Stimulated activated CD4-positive, alpha-beta T cell treated with anti-CD3 and anti-CD28 coated beads, TNF-alpha, amount 100 ng/mL, for 4 hours (primary cell): Measurements from ENCODE around the gene SCEL.

Experiments used
- DNase-seq, 3 experiments: peaks; one replicate each; pipeline ENCODE4 v3.0.0-alpha.2; 2020; ENCODE audit warnings: low read depth in 3 of 3

Gene SCEL

DNA sequence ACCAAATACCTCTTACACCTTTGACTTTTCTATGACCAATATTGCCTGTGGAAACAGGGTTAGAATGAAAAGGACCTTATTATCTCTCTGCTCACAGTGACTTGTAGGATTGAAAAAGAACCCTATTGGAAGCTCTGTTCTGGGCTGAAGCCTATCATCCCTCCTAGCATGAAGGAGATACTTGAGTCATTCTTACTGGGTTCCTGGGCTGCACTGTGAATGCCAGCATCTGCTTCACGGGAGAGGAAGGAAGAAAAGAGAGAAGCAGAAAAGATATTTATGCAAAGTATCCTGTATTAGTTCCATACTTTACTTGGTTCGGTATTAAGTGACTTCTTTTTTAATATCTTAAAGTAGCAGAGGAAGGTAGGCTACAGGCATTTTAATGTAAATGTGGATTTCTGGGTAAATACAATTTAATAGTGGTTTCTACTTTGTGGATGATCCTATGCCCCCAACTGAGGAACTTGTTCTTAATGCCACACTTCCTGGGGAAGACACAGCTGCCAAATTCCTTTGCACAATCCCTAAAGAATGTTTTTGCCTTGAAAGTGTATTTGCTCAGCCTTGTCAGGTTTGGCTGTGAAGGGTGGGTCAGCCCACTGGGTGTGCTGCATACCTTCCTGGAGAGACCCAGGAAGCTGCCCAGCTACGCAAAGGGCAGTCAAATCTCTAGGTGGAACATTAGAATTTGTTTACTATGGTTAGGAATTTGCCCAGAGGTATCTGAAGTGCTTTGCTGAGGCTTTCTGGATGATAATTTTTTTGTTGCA is 13.7 kb upstream of the SCEL start:
- DNase-seq: no peak

DNA sequence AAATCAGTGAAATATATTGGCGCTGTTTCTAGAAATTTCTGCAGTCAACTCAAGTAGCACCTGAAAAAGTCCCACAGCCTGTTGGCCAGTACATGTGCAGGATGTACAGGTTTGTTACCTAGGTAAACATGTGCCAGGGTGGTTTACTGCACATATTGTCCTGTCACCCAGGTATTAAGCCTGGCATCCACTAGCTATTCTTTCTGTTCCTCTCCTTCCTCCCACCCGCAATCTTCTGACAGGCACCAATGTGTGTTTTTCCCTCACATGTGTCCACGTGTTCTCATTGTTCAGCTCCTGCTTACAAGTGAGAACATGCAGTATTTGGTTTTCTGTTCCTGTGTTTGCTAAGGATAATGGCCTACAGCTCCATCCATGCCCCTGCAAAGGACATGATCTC is 13.1 kb upstream of the SCEL start:
- no peak for DNase-seq

DNA sequence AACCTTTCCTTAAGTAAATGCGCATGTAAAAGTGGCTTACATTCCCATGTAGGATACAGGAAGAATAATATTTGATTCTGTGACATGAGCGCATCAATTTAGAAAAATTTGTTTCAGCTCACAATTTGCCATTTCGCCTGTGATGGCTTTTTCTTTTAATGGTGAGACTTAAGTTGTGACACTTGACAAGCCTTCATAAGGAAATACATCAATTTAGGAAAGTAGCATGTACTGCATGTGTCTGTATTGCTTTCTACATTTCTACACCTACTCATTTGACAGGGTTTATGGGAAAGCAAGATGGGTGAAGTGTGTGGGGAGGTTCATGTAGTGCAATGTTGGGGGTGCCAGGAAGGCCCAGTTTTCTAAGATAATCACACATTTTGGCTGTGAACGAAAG is 12.1 kb upstream of the SCEL start:
- DNase-seq: no peak

DNA sequence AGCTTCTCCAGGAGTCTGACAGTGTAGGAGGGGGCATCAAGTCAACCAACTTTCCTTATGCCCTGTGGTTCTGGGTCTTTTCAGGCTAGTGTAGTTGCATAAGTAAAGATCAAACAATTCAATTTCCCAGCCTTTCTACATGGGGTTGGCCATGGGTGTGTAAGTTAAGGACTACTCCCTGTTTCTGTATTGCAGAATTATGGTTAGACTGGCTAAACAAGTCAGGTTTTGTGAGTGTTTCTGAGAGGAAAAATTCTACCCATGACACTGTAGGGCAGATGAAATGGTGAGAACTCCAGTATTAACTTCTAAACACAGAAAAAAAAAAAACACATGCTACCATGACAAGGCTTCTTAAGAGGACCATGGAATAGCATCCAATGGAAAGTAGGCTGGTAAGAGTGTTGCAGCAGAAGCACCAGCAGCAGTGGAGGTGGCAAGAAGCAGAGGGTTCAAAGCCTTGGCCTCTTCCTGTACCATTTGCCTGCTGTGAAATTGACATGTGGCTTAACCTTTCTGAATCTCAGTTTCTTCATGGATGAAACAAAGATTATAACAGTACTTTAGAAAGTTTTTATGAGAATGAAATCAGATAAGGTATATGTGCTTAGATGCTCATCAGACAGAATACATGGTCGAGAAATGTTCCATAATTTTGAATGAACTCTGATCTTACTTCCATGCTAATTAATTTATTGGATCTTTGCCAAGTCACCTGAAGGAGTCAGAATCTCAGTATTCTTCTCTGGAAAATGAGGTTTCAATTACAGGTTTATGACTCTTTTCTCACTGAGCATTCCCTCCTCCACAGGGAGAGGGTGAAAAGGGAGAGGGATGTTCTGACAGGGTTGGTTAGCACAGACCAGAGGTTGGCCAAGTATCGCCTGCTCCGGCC is 11.4 kb upstream of the SCEL start:
- no peak for DNase-seq

DNA sequence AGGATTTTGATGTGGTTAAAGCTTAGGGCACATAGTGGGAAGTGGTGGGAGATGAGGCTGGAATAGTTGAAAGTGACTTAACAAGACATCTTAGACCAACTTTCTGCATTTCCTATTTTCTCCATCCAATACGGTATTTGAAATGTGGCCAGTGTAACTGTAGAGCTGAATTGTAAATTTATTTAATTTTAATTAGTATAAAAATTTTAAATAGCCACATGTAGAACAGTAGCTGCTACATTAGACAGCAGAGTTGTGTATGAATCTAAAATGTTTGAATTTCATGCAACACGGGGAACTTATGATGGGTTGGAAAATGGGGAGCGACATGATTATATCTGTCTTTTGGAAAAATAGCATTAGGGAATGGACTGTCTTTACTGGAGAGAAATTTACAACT is 7.1 kb upstream of the SCEL start:
- DNase-seq: no peak

DNA sequence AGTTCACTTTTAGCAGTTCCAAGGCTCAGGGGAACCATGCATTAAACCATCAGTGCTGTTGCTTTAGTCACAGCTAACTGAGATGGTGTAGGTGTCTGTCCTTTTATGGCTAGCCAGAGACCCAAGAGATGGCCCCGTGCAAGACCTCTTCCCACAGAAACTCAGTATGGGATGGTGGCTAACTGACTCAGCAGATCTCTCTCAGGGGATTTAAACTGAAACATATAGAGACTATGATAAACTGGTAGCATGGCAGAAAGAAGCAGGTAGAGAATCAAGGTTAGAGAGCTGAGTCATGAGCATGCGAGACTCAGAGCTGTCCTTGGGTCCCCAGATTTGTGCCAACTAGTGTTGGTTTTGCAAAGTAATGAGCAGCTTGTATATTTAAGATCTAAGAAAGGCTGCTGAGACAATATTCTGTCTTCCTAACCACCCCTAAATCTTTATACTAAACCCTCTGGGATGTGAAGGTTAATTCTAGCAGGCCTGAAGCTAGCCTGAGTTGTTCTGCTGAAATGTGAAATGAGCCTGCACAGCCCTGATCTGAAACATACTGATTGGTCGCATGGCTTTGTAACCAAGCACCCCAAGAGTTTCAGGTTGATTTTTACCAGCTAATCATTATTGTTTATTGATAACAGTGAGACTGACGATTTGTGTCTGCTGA is 6.5 kb upstream of the SCEL start:
- no peak for DNase-seq

DNA sequence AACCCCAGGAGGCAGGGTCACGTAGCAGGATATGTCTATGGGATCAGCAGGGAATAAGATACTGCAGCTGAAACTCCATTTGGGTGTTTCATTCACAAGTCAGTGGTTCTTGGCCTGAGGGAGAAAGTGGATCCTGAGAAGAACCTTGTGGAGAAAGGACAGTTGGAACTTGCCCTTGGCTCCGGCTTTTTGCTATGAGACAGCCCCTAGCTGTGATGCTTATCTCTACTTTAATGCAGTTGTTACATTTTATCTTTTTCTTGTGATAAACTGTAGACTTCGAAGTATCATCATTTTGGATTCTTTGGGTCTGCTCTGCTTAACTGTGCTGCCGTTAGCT is 6.0 kb upstream of the SCEL start:
- no peak for DNase-seq

DNA sequence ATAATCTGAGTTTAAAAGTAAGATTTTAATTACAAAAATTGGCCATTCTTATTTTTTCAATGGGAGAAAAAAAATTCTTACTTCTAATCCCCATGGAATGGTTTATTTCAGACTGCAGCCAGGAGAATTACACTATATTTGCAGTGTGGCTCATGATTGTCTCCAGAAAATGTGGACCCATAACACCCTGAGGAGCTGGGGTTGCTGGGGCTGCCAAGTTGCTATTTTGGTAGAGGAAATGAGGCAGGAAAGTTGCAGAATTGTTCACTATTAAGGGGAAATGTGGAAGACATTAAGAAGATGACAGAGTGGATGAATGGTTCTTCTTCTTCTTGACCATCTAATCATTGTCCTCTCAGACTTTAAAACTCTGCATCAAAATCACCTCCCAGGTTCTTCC is 4.6 kb upstream of the SCEL start:
- DNase-seq: no peak

DNA sequence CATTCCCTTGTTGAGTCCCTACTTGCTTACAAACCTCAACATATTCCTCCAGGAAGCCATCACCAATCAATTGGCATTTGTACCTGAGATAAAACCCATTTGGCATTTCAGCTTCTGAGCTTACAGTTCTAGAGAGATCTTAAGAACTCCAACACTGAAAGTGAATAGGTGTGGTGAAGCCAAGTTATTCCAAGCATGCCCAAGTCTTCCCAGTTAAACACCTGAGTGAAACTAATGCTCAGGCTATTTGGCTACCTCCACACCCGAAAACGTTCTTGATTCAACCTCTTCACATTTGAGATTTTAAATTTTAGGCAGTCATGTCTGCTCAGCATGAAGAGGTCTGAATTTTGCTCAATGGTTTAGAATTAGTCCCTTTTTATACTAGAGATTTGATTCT is 2.5 kb upstream of the SCEL start:
- DNase-seq: no peak

DNA sequence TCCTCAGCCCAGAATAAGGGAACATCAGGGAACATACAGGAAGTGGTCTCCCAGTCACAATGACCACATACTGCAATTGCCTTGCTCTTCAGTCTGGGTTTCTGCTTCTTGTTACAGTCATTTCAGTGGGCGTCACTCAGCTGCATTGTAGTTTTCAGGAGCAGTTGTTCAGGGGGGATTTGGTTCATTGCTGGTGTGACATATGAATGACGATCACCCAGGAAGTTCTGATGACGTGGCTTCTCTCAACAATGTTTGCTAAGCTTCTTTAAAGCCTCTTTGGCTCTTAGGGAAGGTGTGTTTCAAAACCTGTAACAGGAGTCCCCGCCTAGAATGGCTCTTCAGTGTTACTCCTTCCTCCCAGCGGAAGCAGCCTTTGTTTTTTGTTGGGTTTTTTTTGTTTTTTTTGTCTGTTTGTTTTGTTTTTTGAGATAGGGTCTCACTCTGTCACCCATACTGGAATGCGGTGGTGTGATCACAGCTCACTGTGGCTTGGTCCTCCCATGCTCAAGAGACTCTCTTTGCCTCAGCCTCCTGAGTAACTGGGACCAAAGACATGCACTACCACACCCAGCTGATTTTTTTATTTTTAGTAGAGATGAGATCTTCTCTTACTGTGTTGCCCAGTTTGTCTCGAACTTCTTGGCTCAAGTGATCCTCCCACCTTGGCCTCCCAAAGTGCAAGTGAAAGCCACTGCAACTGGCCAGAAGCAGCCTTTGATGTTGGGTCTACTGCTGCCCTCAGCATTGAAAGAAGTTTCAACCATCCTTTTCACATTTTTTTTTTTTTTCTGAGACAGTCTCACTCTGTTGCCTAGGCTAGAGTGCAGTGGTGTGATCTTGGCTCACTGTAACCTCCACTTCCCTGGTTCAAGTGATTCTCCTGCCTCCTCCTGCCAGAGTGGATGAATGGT is 1.4 kb upstream of the SCEL start:
- DNase-seq: no peak

DNA sequence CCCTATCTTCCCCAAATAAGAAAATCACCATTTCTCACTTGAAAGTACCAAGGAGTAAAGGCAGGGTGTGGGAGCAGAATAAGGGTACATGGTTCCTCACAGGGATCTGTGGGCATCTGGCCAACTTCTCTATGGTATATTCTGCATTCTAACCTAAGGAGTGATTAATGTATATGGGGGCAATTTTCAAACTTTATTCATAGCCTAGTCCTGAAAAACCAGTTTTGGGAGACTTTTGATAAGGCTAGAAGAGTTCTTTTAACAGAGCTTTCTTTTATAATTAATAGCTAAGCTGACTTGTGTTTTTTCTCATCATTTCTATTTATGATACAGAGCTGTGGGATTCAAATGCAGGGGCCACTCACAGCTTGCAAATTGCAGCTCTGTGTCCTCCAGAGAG is 852 bp downstream of the SCEL start:
- no peak for DNase-seq

DNA sequence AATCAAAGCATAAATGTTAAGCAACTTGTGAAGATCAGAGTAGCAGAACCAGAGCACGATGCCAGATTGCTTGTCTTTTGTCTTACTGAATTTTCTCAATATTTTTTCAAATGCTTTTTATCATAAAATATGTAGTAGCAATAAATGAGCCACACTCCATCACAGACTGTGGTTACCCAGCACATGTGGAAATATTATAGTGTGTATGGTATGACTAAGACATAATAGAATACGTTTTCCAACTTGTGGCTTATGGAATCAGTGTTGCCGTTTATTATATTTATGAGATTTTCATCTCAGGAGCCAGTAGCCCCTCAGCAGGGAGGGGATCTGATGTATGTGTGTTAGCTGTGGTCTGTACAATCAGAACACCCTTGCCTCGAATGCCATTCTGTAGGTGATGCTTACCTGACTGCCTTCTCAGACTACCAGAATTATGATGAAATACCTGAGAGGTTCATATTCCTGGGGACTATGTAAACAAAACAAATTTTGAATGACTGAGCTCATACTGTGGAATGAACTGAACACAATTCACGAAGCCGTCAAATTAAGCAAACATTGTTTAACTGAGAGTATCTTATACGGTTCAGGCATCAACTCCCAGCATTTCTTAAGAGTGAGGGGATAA is 1.9 kb downstream of the SCEL start:
- DNase-seq: no peak

DNA sequence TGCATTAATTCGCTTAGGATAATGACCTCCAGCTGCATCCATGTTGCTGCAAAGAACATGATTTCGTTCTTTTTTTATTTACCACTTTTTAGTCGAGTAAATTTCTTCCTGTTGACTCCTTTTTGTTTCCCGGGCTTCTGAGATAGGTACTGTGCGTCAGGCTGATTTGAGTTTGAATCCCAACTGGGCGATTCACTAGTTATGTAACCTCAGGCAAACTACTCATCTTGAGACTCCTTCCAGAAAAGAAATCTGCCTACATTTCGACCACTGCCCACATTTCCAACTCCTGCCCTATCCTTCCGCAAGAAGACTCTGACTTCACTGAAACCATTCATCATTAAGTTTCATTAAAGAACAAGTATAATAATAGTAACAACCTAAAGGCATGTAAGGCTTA is 8.2 kb downstream of the SCEL start:
- no peak for DNase-seq

DNA sequence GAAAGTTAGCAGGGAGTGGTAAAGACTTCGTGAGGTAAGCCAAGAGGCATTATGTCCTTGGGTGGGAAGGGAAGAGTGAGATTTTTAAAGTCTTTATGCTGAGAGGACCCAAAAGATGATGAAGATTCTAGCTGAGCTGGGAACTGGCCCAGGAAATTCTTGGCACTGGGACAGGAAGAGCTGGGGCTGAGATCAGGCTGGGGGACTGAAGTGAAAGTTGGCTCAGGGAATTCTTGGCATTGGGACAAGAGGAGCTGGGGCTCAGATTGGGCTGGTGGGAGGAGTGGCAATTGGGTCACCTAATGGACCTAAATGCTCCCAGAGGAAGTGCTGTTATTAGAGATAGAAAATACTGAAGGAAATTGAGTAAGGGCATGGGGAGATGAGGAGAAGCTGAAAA is 8.8 kb downstream of the SCEL start:
- DNase-seq: no peak

DNA sequence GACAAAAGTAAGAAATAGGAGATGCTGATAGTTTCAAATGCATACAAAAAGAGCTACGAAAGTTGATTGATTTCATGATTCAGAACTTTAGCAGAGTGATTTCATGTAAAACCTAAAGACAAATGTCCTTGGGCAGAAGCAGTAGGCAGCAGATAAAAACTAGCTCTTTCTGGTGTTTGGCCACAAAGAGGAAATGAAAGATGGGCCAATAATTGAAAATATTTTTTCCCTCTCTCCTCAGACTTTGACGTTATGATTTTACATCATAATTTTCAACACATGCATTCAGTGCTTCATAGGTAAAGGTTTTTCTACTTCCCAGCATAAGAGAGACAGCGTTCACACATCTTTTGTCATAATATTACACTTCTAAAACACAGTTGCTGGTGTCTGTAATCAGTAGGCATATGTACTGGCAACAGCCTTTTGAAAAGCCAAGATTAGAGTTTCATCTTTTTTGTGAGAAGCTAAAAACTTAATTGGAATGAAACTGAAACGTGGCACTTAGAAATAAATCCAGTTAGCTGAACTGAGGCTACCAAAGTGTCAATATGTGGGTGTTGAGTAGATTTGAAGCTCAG is 9.3 kb downstream of the SCEL start:
- DNase-seq: no peak

DNA sequence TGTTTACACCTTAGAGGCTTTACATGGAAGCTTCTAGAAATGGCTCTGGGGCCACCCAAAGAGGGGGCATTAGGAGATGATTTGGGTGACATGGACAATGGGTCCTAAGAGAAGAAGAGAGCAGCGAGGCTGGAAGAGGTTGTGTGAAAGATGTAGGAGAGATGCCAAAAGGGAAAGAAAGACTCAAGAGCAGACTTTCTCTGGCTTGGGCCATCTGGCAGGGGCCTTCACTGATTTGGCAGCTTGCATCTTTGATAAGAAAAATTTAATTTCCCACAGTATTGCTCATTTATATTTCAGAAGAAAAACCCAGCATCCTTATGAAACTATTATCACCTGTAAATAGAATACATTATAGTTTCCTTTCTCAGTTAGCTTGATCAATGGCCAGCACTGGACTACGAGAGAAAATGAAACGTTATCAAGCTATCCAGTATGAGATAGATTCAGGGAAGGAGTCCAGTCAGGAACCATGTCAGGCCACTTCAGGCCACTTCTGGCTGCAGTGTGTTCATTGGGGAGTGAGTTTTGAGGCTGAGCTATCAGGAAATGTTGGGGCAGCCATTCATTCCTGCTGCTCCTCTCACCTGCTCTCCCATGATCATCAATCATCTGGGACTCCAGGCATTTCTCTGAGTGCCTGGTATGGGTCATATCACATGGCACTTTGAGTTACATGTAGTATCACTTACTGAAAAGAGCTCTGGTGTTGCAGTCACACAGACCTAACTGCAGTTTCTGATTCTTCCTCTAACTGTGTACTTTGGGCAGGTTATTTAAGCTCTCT is 10.3 kb downstream of the SCEL start:
- no peak for DNase-seq

DNA sequence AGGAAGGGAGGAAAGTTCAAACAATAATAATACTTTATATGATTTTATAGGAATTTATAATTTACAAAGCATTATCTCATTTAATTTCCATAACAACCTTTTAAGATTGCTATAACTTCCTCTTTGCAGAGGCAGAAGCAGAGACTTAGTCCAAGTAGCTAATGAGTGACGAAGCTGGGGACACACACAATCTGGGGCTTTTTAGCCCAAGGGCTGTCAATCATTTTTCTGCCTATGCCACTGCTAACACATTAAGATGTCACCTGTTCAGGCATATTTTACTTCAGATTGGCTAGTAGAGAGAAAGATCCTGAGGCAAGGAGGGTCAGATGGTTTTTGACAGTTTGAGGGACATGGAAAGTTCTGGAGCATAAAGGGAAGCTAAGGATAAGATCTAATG is 12.6 kb downstream of the SCEL start:
- no peak for DNase-seq

DNA sequence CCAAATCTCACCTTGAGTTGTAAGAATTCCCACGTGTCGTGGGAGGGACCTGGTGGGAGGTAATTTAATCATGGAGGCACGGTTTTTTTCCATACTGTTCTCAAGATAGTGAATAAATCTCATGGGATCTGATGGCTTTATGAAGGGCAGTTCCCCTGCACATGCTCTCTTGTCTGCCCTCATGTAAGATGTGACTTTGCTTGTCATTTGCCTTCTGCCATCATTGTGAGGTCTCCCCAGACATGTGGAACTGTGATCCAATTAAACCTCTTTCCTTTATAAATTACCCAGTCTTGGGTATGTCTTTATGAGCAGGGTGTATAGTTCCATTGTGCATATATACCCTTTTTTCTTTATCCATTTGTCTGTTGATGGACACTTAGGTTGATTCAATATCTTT is 13.1 kb downstream of the SCEL start:
- DNase-seq: no peak

DNA sequence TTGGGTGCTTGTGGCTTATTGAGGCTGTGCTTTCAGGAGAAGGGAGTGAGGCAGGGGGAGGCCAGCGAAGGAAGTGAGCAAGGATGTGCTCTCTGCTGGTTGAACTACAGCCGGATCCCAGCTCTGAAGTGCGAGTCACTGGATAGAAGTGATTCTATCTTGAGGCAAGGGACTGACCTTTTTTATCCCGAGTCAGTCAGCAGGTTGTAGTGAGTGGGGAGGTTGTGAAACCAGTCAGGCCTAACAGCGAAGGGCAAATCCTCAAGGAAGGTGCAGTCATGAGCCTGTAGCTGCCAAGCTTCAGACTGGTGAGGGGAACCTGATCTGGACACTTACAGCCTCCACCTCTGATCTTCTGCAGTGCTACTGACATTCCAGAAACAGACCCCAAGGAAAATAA is 18.6 kb downstream of the SCEL start:
- no peak for DNase-seq

DNA sequence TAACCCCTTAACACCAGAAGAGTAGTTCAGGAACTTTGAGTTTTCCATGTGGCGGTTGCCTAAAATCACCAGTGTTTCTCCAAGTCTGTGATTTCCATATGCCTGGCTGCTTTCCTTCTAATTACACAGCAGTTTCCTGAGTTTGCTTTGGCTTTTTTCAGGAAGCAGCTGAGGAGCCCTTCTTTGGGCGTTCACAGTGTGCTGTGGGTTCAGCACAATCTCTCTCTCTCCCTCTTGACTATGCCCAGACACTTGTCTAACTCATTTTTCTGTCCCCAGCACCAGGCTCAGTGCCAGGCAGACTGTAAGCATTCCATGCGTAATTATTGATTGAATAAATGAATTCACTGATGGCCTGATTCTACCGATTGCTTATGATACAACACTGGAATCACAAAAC is 19.7 kb downstream of the SCEL start:
- DNase-seq: no peak
